PC-3 (cell line): ENCODE data around the gene QPCTL. TPM values are rescaled to one million over a fixed set of nuclear protein-coding genes. Genes with fewer than 3 reads are reported as not detected.
A peak's percentile ranks its signal among the peaks of the same experiment; 100 is the strongest.

Source experiments
- ATAC-seq: fragments of 200-7000 bp; cut with Tn5 transposase; 2 replicates; pipeline ENCODE4 v1.9.1; 2020; ENCODE audit warnings: mild to moderate bottlenecking, moderate library complexity
- BruUV-seq: library from RNA; stranded (reverse); fragments of 400-500 nt; replicated peaks from 2 replicates; lab custom pipeline; 2021; lab: Mats Ljungman, UMichigan
- CTCF ChIA-PET: fragments of 300-600 bp; sonication (Branson Sonifier 250); formaldehyde crosslinking; loops from one replicate; lab custom pipeline; 2022; ENCODE audit warnings: antibody characterized with exemption; lab: Charles Lee
- POLR2A ChIA-PET: fragments of 300-600 bp; sonication (Branson Sonifier 250); formaldehyde crosslinking; loops from one replicate; lab custom pipeline; 2022; ENCODE audit warnings: antibody characterized with exemption; ENCODE audit not compliant: unreplicated experiment; lab: Charles Lee
- DNase-seq: peaks from one replicate; pipeline ENCODE4 v3.0.0-alpha.2; 2015
- H2AFZ ChIP-seq: fragments of 300-600 bp; sonication (generic); 2 replicates; pipeline ENCODE4 v1.6.0; 2016; ENCODE audit warnings: antibody characterized with exemption, low read length
- H3F3A ChIP-seq: fragments of 300-600 bp; sonication (generic); one replicate; pipeline ENCODE4 v1.6.0; 2017; ENCODE audit warnings: antibody characterized with exemption, low read length, control low read depth, mild to moderate bottlenecking; ENCODE audit not compliant: unreplicated experiment
- H3K27ac ChIP-seq: fragments of 300-600 bp; sonication (generic); 2 replicates; pipeline ENCODE4 v1.5.1; 2016; ENCODE audit warnings: mild to moderate bottlenecking, low read length
- H3K27me3 ChIP-seq: fragments of 300-600 bp; sonication (generic); 2 replicates; pipeline ENCODE4 v1.6.1; 2016; ENCODE audit warnings: low read length, mixed read lengths
- H3K36me3 ChIP-seq: fragments of 300-600 bp; sonication (generic); 2 replicates; pipeline ENCODE4 v1.6.1; 2016; ENCODE audit warnings: low read depth, mixed run types, low read length, mixed read lengths
- H3K4me1 ChIP-seq: fragments of 300-600 bp; sonication (generic); 2 replicates; pipeline ENCODE4 v1.5.1; 2016; ENCODE audit warnings: low read length; ENCODE audit not compliant: insufficient read depth
- H3K4me2 ChIP-seq: fragments of 300-600 bp; sonication (generic); 2 replicates; pipeline ENCODE4 v1.6.0; 2016; ENCODE audit warnings: low read length
- H3K4me3 ChIP-seq: fragments of 300-600 bp; sonication (generic); 2 replicates; pipeline ENCODE4 v1.5.1; 2016; ENCODE audit warnings: mild to moderate bottlenecking, low read length, mixed read lengths
- H3K79me2 ChIP-seq: fragments of 300-600 bp; sonication (generic); 2 replicates; pipeline ENCODE4 v1.6.1; 2017; ENCODE audit warnings: low read length, mixed read lengths
- H3K9ac ChIP-seq: fragments of 300-600 bp; sonication (generic); 2 replicates; pipeline ENCODE4 v1.6.0; 2016; ENCODE audit warnings: mild to moderate bottlenecking, low read length
- H3K9me2 ChIP-seq: fragments of 300-600 bp; sonication (generic); replicated peaks from 2 replicates; pipeline ENCODE4 v1.6.1; 2016; ENCODE audit warnings: mixed run types, low read length, mixed read lengths
- H3K9me3 ChIP-seq: fragments of 300-600 bp; sonication (generic); 2 replicates; pipeline ENCODE4 v1.6.1; 2016; ENCODE audit warnings: low read length, mixed read lengths
- H4K20me1 ChIP-seq: fragments of 300-600 bp; sonication (generic); 2 replicates; pipeline ENCODE4 v1.6.1; 2016; ENCODE audit warnings: low read length, mixed read lengths
- EZH2 ChIP-seq: fragments of 300-600 bp; sonication (generic); IDR thresholded peaks from one replicate; pipeline ENCODE4 v1.6.1; 2017; ENCODE audit warnings: antibody characterized with exemption, mild to moderate bottlenecking, low read length; ENCODE audit not compliant: unreplicated experiment
- EZH2phosphoT487 ChIP-seq: fragments of 300-600 bp; sonication (generic); IDR thresholded peaks from 2 replicates; pipeline ENCODE4 v1.6.1; 2018; ENCODE audit warnings: mild to moderate bottlenecking, antibody characterized with exemption, low read length, borderline replicate concordance
- intact Hi-C: fragments of 100-400 bp; cut with micrococcal nuclease; formaldehyde crosslinking; loops from 2 replicates; pipeline ENCODE4 v1.9.0; 2023
- total RNA-seq: library from RNA; depleted of rRNA; stranded (reverse); fragments of >200 nt; gene quantifications from 2 replicates; pipeline ENCODE4 v1.2.3, GENCODE V29; 2014
- TF ChIP-seq, protein P1 (sequence below): fragments of 300-600 bp; sonication (generic); conservative IDR thresholded peaks from 2 replicates; pipeline ENCODE4 v1.5.1; 2017; ENCODE audit warnings: antibody characterized with exemption, low read depth, mild to moderate bottlenecking, low read length

Gene QPCTL
- total RNA-seq, 1 experiment from 2014 or later: 9.8 TPM

DNA sequence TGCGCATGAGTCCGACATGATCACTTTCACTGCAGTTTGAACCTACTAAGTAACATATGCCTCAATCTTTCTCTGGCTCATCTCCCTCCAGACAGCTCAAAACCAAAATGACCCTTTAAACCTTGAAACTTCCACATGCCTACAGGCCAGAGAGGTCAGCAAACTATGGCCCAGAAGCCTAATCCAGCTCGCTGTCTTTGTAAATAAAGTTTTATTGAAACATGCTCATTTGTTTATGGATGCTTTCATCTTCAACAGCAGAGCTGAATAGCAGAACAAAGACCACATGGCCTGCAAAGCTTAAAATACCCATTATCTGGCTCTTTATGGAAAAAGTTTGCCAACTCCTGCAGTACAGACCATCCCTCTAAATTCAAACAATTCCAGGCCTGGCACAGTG is 22.7 kb downstream of the QPCTL start:
- Histone ChIP-seq H3F3A (no peaks in the 10 kb centered on the region), H3K9me3 (no peaks in the 10 kb centered on the region), H3K4me3 (no peak overlapping the region), H3K36me3 (no peaks in the 10 kb centered on the region), H3K9me2 (no peaks in the 10 kb centered on the region), H2AFZ (no peak overlapping the region), H3K27me3 (no peaks in the 10 kb centered on the region), H3K27ac (no peak overlapping the region), H3K9ac (no peak overlapping the region), H3K4me2 (no peak overlapping the region), H3K79me2 (peaks cover 33% of the 10 kb centered on the region), H3K4me1 (peaks cover 15% of the 10 kb centered on the region), H4K20me1 (no peaks in the 10 kb centered on the region)
- ChIA-PET CTCF (no interaction called here), POLR2A (no interaction called here)
- BruUV-seq: no TSS peak
- DNase-seq: no peak
- intact Hi-C loops: no loop called here
- ATAC-seq: no peak
- TF ChIP-seq, protein P1, sequence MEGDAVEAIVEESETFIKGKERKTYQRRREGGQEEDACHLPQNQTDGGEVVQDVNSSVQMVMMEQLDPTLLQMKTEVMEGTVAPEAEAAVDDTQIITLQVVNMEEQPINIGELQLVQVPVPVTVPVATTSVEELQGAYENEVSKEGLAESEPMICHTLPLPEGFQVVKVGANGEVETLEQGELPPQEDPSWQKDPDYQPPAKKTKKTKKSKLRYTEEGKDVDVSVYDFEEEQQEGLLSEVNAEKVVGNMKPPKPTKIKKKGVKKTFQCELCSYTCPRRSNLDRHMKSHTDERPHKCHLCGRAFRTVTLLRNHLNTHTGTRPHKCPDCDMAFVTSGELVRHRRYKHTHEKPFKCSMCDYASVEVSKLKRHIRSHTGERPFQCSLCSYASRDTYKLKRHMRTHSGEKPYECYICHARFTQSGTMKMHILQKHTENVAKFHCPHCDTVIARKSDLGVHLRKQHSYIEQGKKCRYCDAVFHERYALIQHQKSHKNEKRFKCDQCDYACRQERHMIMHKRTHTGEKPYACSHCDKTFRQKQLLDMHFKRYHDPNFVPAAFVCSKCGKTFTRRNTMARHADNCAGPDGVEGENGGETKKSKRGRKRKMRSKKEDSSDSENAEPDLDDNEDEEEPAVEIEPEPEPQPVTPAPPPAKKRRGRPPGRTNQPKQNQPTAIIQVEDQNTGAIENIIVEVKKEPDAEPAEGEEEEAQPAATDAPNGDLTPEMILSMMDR: no peak
- TF ChIP-seq EZH2 (no peak), EZH2phosphoT487 (no peak)

DNA sequence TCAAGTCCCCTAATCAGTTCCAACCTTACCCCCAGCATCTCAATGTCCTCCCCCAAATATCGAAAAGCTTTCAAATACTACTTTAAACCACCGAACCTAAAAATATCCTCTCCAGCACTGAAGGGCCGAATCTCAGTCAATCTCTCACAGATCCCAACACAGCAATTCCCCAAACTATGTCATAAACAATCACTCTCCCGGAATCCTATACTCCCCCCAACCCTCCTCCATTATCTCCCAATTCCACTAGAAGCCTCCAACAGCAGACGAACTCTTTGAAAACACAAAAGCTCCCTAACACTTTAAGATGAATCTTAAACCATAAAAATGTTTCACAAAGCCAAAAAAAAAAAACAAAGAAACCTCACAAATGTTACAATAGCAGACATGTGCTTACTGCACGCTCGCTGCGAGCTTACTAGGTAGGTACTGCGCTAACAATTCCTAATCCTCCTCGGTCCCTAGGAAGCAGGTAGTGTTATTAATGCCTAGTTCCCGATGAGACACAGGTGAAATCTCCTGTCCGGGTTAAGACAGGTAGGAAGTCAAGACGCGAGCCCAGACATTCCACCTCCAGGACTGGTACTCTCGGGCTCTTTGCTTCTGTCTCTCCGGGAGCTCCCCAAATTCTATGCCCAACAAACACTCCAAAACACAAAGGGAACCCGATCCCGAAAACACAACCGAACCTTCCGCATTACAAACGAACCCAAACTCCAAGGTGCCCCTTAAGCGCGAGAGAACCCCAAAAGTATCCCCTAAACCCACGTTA is 24.1 kb downstream of the QPCTL start:
- Histone ChIP-seq H3K9ac (peak overlapping the region; percentile 95), H3K9me2 (no peaks in the 10 kb centered on the region), H3K4me2 (peak overlapping the region; percentile 94), H3K36me3 (no peaks in the 10 kb centered on the region), H2AFZ (peak overlapping the region; percentile 74), H3K27ac (peak overlapping the region; percentile 66), H4K20me1 (no peaks in the 10 kb centered on the region), H3K27me3 (no peaks in the 10 kb centered on the region), H3K79me2 (peaks cover 33% of the 10 kb centered on the region), H3K4me3 (peak overlapping the region; percentile 87), H3K4me1 (peaks cover 15% of the 10 kb centered on the region), H3F3A (no peaks in the 10 kb centered on the region), H3K9me3 (no peaks in the 10 kb centered on the region)
- intact Hi-C loops: loop anchor here (1.0 kb wide), 1 partner anchor 53 kb away; the partner anchor contains the start of gene SIX5
- DNase-seq: peak; percentile 44
- TF ChIP-seq EZH2phosphoT487 (no peak), EZH2 (no peak)
- TF ChIP-seq, protein P1: no peak
- ChIA-PET CTCF (interaction anchor here (0.5 to 1.7 kb wide), 3 partner anchors 14 to 54 kb away, joined by 5 to 10 read pairs (median 9); partner anchors contain the start of genes FBXO46 and SIX5), POLR2A (interaction anchor here (0.9 to 2.0 kb wide), 2 partner anchors 51 to 53 kb away, joined by 5 to 21 read pairs; partner anchors contain the start of gene SIX5)
- BruUV-seq: TSS peak; percentile 72
- peak; percentile 41 for ATAC-seq
